Epithelial cell of proximal tubule (primary cell): ENCODE measurements around the gene NCS1. TPM values are rescaled to one million over a fixed set of nuclear protein-coding genes. Genes with fewer than 3 reads are reported as not detected.

Experiments
- DNase-seq: peaks from one replicate; pipeline ENCODE4 v3.0.0-alpha.2; 2011; ENCODE audit warnings: low read depth
- H3K4me3 ChIP-seq: 2 replicates; pipeline ENCODE4 v1.5.1; 2011; ENCODE audit warnings: low read depth, mild to moderate bottlenecking, low read length
- total RNA-seq: library from RNA; depleted of rRNA; stranded (reverse); fragments of >200 nt; gene quantifications from 2 replicates; pipeline ENCODE4 v1.2.3, GENCODE V29; 2015
- TF ChIP-seq, protein P1 (sequence below): conservative IDR thresholded peaks from 2 replicates; pipeline ENCODE4 v1.5.1; 2012; ENCODE audit warnings: low read depth, mild to moderate bottlenecking, low read length

Gene NCS1
- total RNA-seq, 1 donor from 2014 or later, result 48.8 TPM

DNA sequence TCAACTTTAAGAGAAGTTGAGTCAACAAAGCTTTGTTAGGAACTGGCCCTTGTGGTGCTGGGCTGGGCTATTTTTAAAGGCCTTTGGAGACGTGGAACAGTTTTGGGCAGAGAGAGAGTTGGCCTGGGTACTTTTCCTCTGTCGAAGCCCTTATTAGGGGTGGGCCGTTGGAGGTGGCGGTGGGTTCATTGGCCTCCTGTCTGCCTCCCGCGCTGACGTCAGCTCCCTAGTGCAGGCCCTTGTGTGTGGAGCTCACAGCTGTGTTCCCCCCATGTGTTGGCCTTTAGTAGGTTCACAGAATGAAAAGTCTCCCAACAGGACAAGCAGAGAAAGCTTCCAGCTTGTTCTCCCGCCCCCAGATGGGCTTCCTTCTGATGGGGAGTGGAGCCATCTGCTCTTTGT lies 2.7 kb downstream of the NCS1 start:
- no peak overlapping the region for H3K4me3 ChIP-seq
- TF ChIP-seq, protein P1, sequence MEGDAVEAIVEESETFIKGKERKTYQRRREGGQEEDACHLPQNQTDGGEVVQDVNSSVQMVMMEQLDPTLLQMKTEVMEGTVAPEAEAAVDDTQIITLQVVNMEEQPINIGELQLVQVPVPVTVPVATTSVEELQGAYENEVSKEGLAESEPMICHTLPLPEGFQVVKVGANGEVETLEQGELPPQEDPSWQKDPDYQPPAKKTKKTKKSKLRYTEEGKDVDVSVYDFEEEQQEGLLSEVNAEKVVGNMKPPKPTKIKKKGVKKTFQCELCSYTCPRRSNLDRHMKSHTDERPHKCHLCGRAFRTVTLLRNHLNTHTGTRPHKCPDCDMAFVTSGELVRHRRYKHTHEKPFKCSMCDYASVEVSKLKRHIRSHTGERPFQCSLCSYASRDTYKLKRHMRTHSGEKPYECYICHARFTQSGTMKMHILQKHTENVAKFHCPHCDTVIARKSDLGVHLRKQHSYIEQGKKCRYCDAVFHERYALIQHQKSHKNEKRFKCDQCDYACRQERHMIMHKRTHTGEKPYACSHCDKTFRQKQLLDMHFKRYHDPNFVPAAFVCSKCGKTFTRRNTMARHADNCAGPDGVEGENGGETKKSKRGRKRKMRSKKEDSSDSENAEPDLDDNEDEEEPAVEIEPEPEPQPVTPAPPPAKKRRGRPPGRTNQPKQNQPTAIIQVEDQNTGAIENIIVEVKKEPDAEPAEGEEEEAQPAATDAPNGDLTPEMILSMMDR, result no peak
- DNase-seq, result no peak

DNA sequence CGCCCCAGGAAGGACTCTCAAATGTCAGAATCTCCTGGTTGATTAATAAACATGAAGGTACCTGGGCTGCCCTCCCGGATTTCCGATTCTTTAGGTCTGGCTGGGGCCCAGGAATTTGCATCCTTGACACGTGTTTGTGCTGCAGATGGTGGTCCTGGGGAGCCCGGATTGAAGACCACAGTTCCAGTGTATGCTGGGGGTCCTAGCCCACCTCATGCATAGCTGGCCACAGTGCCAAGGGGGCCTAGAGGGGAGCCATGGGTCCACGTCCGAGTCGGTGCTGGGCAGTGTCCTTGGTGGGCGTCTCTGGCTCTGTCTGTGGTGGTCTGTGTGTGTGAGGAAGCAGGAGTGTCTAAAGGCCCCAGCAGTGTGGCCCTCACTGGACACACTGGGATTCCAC lies 3.2 kb downstream of the NCS1 start:
- TF ChIP-seq, protein P1, result no peak
- no peak for DNase-seq
- no peak overlapping the region for H3K4me3 ChIP-seq

DNA sequence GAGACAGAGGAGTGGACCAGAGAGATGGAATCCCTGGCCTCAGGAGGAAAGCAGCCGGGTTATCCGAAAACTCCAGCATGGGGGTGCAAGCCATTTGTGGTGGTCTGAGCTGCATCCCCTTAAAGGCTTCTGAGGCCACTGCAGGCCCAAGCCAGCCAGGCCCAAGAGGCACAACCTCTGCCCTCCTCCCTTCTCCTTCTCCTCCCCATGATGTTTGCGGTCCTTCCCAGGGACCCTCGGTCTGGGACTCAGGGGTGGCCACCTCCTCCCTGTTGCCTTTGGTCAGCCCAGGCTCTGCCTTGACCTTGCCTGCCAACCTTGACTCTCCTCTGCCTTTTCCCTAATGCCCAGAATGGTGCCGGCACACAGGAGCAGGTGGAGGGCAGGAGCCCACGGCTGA lies 4.6 kb downstream of the NCS1 start:
- TF ChIP-seq, protein P1, result no peak
- H3K4me3 ChIP-seq, result no peak overlapping the region
- no peak for DNase-seq

DNA sequence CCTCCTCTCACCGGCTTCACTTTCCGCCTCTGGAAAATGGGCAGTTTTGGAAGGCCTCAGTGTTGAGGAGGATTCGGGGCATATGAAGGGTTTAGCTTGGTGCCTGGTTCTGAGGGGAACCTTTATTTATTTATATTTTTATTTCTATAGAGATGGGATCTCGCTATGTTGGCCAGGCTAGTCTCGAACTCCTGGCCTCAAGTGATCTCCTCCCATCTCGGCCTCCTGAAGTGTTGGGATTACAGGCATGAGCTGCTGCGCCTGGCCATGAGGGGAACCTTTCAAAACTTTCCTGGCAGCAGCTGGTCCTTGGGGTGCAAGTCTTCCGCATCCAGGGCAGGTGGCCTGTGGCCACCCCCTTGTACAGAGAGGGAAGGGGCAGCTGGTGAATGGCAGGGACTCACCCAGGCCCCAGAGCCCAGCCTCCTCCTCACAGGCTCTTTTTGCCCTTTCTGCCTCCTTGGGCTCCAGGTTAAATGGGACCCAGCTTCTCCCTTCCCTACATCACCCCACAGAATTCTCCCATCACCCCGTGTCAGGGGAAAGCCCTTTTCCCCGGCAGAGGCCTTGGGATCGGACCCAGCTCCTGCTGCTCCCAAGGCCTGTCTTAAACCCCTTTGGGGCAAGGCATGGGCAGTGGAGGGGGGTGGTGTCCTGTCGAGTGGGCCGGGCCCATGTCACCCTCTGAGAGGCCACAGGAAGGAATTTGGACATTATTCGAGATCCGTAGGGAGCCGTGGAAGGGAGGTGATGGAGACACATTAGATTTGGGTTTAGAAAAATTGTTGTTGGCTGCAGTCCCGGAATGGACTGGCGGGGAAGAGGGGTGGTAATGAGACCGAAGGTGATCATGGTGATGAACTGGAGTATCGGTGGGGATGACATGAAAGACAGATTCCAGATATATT lies 5.9 kb downstream of the NCS1 start:
- H3K4me3 ChIP-seq, result no peak overlapping the region
- TF ChIP-seq, protein P1, result no peak
- DNase-seq, result no peak

- H3K4me3 ChIP-seq, result no peak overlapping the region
- TF ChIP-seq, protein P1, result no peak
- no peak for DNase-seq
Measured at GRCh38 chr9:130179331-130179907, 7.2 kb downstream of the NCS1 start.

DNA sequence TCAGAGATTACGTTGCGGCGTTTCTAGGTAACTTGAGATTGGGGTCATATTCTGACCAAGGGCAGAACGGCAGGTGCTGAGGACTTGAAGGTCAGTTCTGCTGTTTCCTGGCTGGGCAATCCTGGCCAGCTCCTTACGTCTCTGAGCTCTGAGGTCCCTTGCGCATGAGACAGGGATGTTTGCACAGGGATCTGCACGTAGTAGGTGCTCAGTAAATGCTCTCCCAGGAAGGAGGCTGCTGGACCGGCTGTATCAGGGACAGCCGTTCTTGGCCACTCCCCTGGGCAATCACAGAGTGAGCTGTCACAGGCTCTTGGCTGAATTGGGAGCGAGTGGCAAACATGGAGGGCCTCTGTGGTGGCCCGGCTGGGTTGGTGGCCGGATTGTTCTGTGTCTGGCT lies 8.3 kb downstream of the NCS1 start:
- TF ChIP-seq, protein P1, result no peak
- H3K4me3 ChIP-seq, result no peak overlapping the region
- DNase-seq, result no peak
